ENCODE data around the gene CRB1.

DNA sequence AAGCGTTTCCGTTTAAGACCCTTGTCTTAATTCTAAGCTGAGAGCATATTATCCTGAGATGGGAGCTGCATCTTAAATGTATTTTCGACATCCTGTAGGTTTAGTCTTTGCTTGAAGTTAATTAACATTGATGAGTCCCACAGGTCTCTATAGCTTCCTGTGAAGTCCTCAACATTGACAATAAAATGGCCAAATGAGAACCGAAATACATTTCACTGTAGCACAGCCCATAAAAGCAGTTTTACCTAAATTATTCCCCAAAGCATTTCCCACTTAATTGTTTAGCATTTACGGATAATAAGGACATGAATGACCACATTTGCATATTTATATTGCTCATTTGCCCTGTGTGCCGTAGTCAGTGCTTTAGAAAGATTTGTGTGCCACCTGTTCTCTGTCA, 116.4 kb downstream of the CRB1 start:
- TF ChIP-seq POLR2AphosphoS5 (IDR thresholded peaks at IDR 0.05) (no peak), POLR2A (IDR thresholded peaks at IDR 0.05) (no peak), CTCF (IDR thresholded peaks at IDR 0.05) (no peak)

Measured in gastroesophageal sphincter (tissue), 3 donors.